Neuronal stem cell (in vitro differentiated cells): ENCODE results near the gene ATOH8.

ENCODE experiments used
- DNase-seq: peaks from one replicate; pipeline ENCODE4 v3.0.0-alpha.2; 2013; ENCODE audit warnings: low spot score
- H2AFZ ChIP-seq: one replicate; pipeline ENCODE4 v1.6.1; 2013; ENCODE audit warnings: mild to moderate bottlenecking, low read length, inconsistent platforms
- H2AK5ac ChIP-seq: 2 replicates; pipeline ENCODE4 v1.6.1; 2013; ENCODE audit warnings: low read depth, mild to moderate bottlenecking, inconsistent platforms, low read length, moderate library complexity, mixed read lengths
- H2BK120ac ChIP-seq: 2 replicates; pipeline ENCODE4 v1.6.1; 2013; ENCODE audit warnings: low read depth, mild to moderate bottlenecking, inconsistent platforms, low read length, moderate library complexity, mixed read lengths
- H2BK12ac ChIP-seq: one replicate; pipeline ENCODE4 v1.6.1; 2013; ENCODE audit warnings: low read length, inconsistent platforms
- H2BK15ac ChIP-seq: 2 replicates; pipeline ENCODE4 v1.6.1; 2013; ENCODE audit warnings: mild to moderate bottlenecking, low read length, inconsistent platforms, mixed read lengths
- H2BK5ac ChIP-seq: one replicate; pipeline ENCODE4 v1.6.1; 2013; ENCODE audit warnings: inconsistent platforms, mild to moderate bottlenecking, low read length, moderate library complexity
- H3K14ac ChIP-seq: one replicate; pipeline ENCODE4 v1.6.1; 2013; ENCODE audit warnings: low read length, inconsistent platforms
- H3K18ac ChIP-seq: 2 replicates; pipeline ENCODE4 v1.6.1; 2013; ENCODE audit warnings: low read length, inconsistent platforms
- H3K23ac ChIP-seq: 2 replicates; pipeline ENCODE4 v1.6.1; 2013; ENCODE audit warnings: low read depth, mild to moderate bottlenecking, mixed read lengths, low read length, inconsistent platforms; ENCODE audit not compliant: poor library complexity
- H3K27ac ChIP-seq: replicated peaks from 3 replicates; pipeline ENCODE4 v1.5.1; 2013; ENCODE audit warnings: low read length, inconsistent platforms
- H3K27me3 ChIP-seq, 3 experiments: 2 replicates each; pipeline ENCODE4 v1.6.1; 2013; ENCODE audit warnings: low read length in 3 of 3, mild to moderate bottlenecking in 2 of 3, inconsistent platforms in 1 of 3, low read depth in 1 of 3, mixed read lengths in 1 of 3, moderate library complexity in 1 of 3; ENCODE audit not compliant: control insufficient read depth in 3 of 3, insufficient read depth in 3 of 3
- H3K36me3 ChIP-seq, 2 donors: replicated peaks in 1 of 2; 2 replicates each; pipeline ENCODE4 v1.6.1; 2013; ENCODE audit warnings: low read length in 2 of 2; ENCODE audit not compliant: control insufficient read depth in 2 of 2, insufficient read depth in 2 of 2
- H3K4ac ChIP-seq: 2 replicates; pipeline ENCODE4 v1.6.1; 2013; ENCODE audit warnings: inconsistent platforms, mild to moderate bottlenecking, low read length, moderate library complexity
- H3K4me1 ChIP-seq, 2 donors: 1 replicate in 1 of 2; 2 replicates in 1 of 2; pipeline ENCODE4 v1.6.1; 2013; ENCODE audit warnings: low read length in 2 of 2, low read depth in 1 of 2; ENCODE audit not compliant: control insufficient read depth in 2 of 2, insufficient read depth in 1 of 2
- H3K4me2 ChIP-seq: one replicate; pipeline ENCODE4 v1.6.1; 2013; ENCODE audit warnings: mild to moderate bottlenecking, low read length, inconsistent platforms; ENCODE audit not compliant: insufficient read depth, poor library complexity, severe bottlenecking
- H3K4me3 ChIP-seq, 2 donors: 2 replicates each; pipeline ENCODE4 v1.5.1; 2013; ENCODE audit warnings: low read length in 2 of 2, mild to moderate bottlenecking in 2 of 2, inconsistent platforms in 1 of 2, moderate library complexity in 1 of 2
- H3K79me1 ChIP-seq: one replicate; pipeline ENCODE4 v1.6.1; 2013; ENCODE audit warnings: low read depth, mild to moderate bottlenecking, inconsistent platforms, low read length, moderate library complexity
- H3K9ac ChIP-seq: one replicate; pipeline ENCODE4 v1.6.1; 2013; ENCODE audit warnings: mild to moderate bottlenecking, low read depth, low read length, inconsistent platforms; ENCODE audit not compliant: poor library complexity
- H3K9me3 ChIP-seq, 2 donors: replicated peaks in 1 of 2; 2 replicates each; pipeline versions ENCODE3 to v1.6.1; 2013; ENCODE audit warnings: low read length in 2 of 2, mild to moderate bottlenecking in 2 of 2, inconsistent platforms in 1 of 2, low read depth in 1 of 2, mixed read lengths in 1 of 2, moderate library complexity in 1 of 2; ENCODE audit not compliant: control insufficient read depth in 2 of 2, insufficient read depth in 1 of 2
- H4K8ac ChIP-seq: one replicate; pipeline ENCODE4 v1.6.1; 2013; ENCODE audit warnings: low read depth, mild to moderate bottlenecking, inconsistent platforms, low read length, moderate library complexity
- H4K91ac ChIP-seq: one replicate; pipeline ENCODE4 v1.6.1; 2013; ENCODE audit warnings: low read length, low read depth, mild to moderate bottlenecking, inconsistent platforms; ENCODE audit not compliant: poor library complexity
- WGBS, 2 donors: extraction: QIAGEN DNeasy Blood & Tissue Kit; methylation state at CpG; one replicate each; pipeline ENCODE4 v1.1.7; 2013; ENCODE audit warnings: missing lambda C conversion rate in 2 of 2, mixed read lengths in 1 of 2; ENCODE audit not compliant: insufficient read length in 2 of 2, insufficient replicate concordance in 1 of 2; ENCODE audit errors: extremely low coverage in 2 of 2; 5-methylcytosine and 5-hydroxymethylcytosine counted together

The ATOH8 gene

DNA sequence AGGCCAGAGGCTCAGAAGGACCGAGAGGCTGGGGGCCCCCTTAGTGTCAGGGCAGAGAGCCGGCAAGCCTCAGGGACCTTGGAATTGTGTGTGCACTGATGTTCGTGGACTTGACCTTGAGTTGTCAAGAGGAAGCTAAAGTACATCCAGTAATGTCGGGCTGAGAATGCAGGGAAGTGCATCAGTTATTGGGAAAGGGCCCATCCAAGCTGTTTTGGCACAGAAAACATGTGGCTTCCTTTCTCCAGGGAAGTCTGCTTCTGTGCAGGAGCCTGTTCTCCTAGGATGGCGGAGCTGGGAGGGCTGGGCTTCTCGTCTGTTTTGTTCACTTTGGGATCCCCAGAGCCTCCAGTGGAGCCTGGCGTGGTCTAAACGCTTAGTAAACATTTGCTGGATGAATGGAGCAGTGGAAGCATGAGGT is 23.7 kb downstream of the ATOH8 start:
- Histone ChIP-seq H3K14ac (no peak overlapping the region), H3K4me2 (no peak overlapping the region), H3K27ac (no peak overlapping the region), H2AK5ac (no peak overlapping the region), H3K9ac (no peak overlapping the region), H2BK5ac (no peak overlapping the region), H3K9me3 (peaks cover 0 to 4% of the 10 kb centered on the region in 2 donors), H2BK15ac (no peak overlapping the region), H3K36me3 (peaks cover 0 to 75% of the 10 kb centered on the region in 2 donors), H2BK12ac (no peak overlapping the region), H3K4me3 (no peak overlapping the region), H3K4ac (no peak overlapping the region), H3K18ac (no peak overlapping the region), H2AFZ (no peak overlapping the region), H3K23ac (no peak overlapping the region), H4K91ac (no peak overlapping the region), H3K4me1 (peaks cover 0 to 8% of the 10 kb centered on the region in 2 donors), H4K8ac (no peak overlapping the region), H3K27me3 (peaks cover 0 to 3% (median 0%) of the 10 kb centered on the region in 3 experiments), H3K79me1 (no peaks in the 10 kb centered on the region), H2BK120ac (no peak overlapping the region)
- WGBS, 2 donors, result no CpG with 5 or more reads among the region's 8 CpGs
- DNase-seq, result no peak

- H3K23ac ChIP-seq, result no peak overlapping the region
- H3K4me2 ChIP-seq, result no peak overlapping the region
- H2AK5ac ChIP-seq, result peak overlapping the region; percentile 67
- H3K9ac ChIP-seq, result peak overlapping the region; percentile 53
- H3K18ac ChIP-seq, result peak overlapping the region; percentile 61
- no peak overlapping the region for H2BK120ac ChIP-seq
- no peak overlapping the region for H2AFZ ChIP-seq
- H2BK12ac ChIP-seq, result no peak overlapping the region
- H3K4me1 ChIP-seq, result no peaks in the 10 kb centered on the region
- H3K4ac ChIP-seq, result peak overlapping the region; percentile 53
- no peak overlapping the region for H2BK5ac ChIP-seq
- H3K9me3 ChIP-seq, result peaks cover 0 to 4% of the 10 kb centered on the region in 2 donors
- H3K4me3 ChIP-seq, result no peak overlapping the region
- peaks cover 0 to 70% of the 10 kb centered on the region in 2 donors for H3K36me3 ChIP-seq
- no peak overlapping the region for H3K27ac ChIP-seq
- H2BK15ac ChIP-seq, result peak overlapping the region; percentile 39
- H3K27me3 ChIP-seq, result peaks cover 0 to 3% (median 0%) of the 10 kb centered on the region in 3 experiments
- H4K91ac ChIP-seq, result no peak overlapping the region
- no peaks in the 10 kb centered on the region for H3K79me1 ChIP-seq
- H4K8ac ChIP-seq, result no peak overlapping the region
- DNase-seq, result no peak
- H3K14ac ChIP-seq, result no peak overlapping the region
- no CpG with 5 or more reads among the region's 16 CpGs for WGBS, 2 donors
Observed at GRCh38 chr2:85778646-85779379, 25.0 kb downstream of the ATOH8 start.

- H2BK15ac ChIP-seq, result no peak overlapping the region
- no peaks in the 10 kb centered on the region for H3K4me1 ChIP-seq
- peak overlapping the region in 1 of 2 donors; percentile 42 for H3K4me3 ChIP-seq
- peaks cover 0 to 4% of the 10 kb centered on the region in 2 donors for H3K9me3 ChIP-seq
- peak overlapping the region; percentile 25 for H3K23ac ChIP-seq
- peak overlapping the region; percentile 49 for H3K18ac ChIP-seq
- no peak overlapping the region for H3K4ac ChIP-seq
- no peak overlapping the region for H2BK5ac ChIP-seq
- H2BK12ac ChIP-seq, result no peak overlapping the region
- no peak overlapping the region for H4K8ac ChIP-seq
- H3K79me1 ChIP-seq, result no peaks in the 10 kb centered on the region
- H3K9ac ChIP-seq, result peak overlapping the region; percentile 30
- H4K91ac ChIP-seq, result no peak overlapping the region
- no peak overlapping the region for H3K4me2 ChIP-seq
- no peak overlapping the region for H2BK120ac ChIP-seq
- DNase-seq, result no peak
- H2AFZ ChIP-seq, result no peak overlapping the region
- no peak overlapping the region for H2AK5ac ChIP-seq
- peak overlapping the region; percentile 72 for H3K14ac ChIP-seq
- no CpG with 5 or more reads among the region's 12 CpGs for WGBS, 2 donors
- no peak overlapping the region for H3K27ac ChIP-seq
- peaks cover 0 to 64% of the 10 kb centered on the region in 2 donors for H3K36me3 ChIP-seq
- peaks cover 0 to 3% (median 0%) of the 10 kb centered on the region in 3 experiments for H3K27me3 ChIP-seq
Observed at GRCh38 chr2:85779641-85780315, 26.0 kb downstream of the ATOH8 start.

- DNase-seq, result no peak
- Histone ChIP-seq H2BK5ac (no peak overlapping the region), H2BK120ac (no peak overlapping the region), H3K23ac (no peak overlapping the region), H3K27ac (no peak overlapping the region), H3K14ac (no peak overlapping the region), H3K4ac (no peak overlapping the region), H3K4me1 (no peaks in the 10 kb centered on the region), H3K18ac (peak overlapping the region; percentile 42), H3K9ac (no peak overlapping the region), H3K9me3 (peaks cover 0 to 3% of the 10 kb centered on the region in 2 donors), H3K27me3 (peaks cover 0 to 3% (median 0%) of the 10 kb centered on the region in 3 experiments), H4K8ac (no peak overlapping the region), H3K79me1 (no peaks in the 10 kb centered on the region), H2AFZ (no peak overlapping the region), H4K91ac (no peak overlapping the region), H3K36me3 (peaks cover 0 to 60% of the 10 kb centered on the region in 2 donors), H2AK5ac (no peak overlapping the region), H3K4me2 (no peak overlapping the region), H2BK15ac (no peak overlapping the region), H3K4me3 (no peak overlapping the region), H2BK12ac (no peak overlapping the region)
- WGBS, 2 donors, result no CpG with 5 or more reads among the region's 14 CpGs
Observed at GRCh38 chr2:85780316-85781012, 26.7 kb downstream of the ATOH8 start.
